ENCODE measurements around the gene REEP5. TPM values are rescaled to one million over a fixed set of nuclear protein-coding genes. Genes with fewer than 3 reads are reported as not detected.

The REEP5 gene
- total RNA-seq, 1 donor from 2014 or later = 113 TPM

- no peak for DNase-seq
Observed at GRCh38 chr5:112830378-112830777, 91.6 kb downstream of the REEP5 start.

Other genes starting within 250 kb of the REEP5 start
- gene APC, start 184.3 kb downstream of the REEP5 start, total RNA-seq = 423 TPM
- gene SRP19, start 60.9 kb downstream of the REEP5 start, total RNA-seq = 33.8 TPM
- gene DCP2, start 54.6 kb upstream of the REEP5 start, total RNA-seq = 129 TPM